Neuronal stem cell (in vitro differentiated cells): ENCODE results near the gene SPSB1. TPM values are rescaled to one million over a fixed set of nuclear protein-coding genes. Genes with fewer than 3 reads are reported as not detected.
A peak's percentile ranks its signal among the peaks of the same experiment; 100 is the strongest.

ENCODE experiments used
- DNase-seq: peaks from one replicate; pipeline ENCODE4 v3.0.0-alpha.2; 2013; ENCODE audit warnings: low spot score
- H2AFZ ChIP-seq: one replicate; pipeline ENCODE4 v1.6.1; 2013; ENCODE audit warnings: mild to moderate bottlenecking, low read length, inconsistent platforms
- H2AK5ac ChIP-seq: 2 replicates; pipeline ENCODE4 v1.6.1; 2013; ENCODE audit warnings: low read depth, mild to moderate bottlenecking, inconsistent platforms, low read length, moderate library complexity, mixed read lengths
- H2BK120ac ChIP-seq: 2 replicates; pipeline ENCODE4 v1.6.1; 2013; ENCODE audit warnings: low read depth, mild to moderate bottlenecking, inconsistent platforms, low read length, moderate library complexity, mixed read lengths
- H2BK12ac ChIP-seq: one replicate; pipeline ENCODE4 v1.6.1; 2013; ENCODE audit warnings: low read length, inconsistent platforms
- H2BK15ac ChIP-seq: 2 replicates; pipeline ENCODE4 v1.6.1; 2013; ENCODE audit warnings: mild to moderate bottlenecking, low read length, inconsistent platforms, mixed read lengths
- H2BK5ac ChIP-seq: one replicate; pipeline ENCODE4 v1.6.1; 2013; ENCODE audit warnings: inconsistent platforms, mild to moderate bottlenecking, low read length, moderate library complexity
- H3K14ac ChIP-seq: one replicate; pipeline ENCODE4 v1.6.1; 2013; ENCODE audit warnings: low read length, inconsistent platforms
- H3K18ac ChIP-seq: 2 replicates; pipeline ENCODE4 v1.6.1; 2013; ENCODE audit warnings: low read length, inconsistent platforms
- H3K23ac ChIP-seq: 2 replicates; pipeline ENCODE4 v1.6.1; 2013; ENCODE audit warnings: low read depth, mild to moderate bottlenecking, mixed read lengths, low read length, inconsistent platforms; ENCODE audit not compliant: poor library complexity
- H3K27ac ChIP-seq: replicated peaks from 3 replicates; pipeline ENCODE4 v1.5.1; 2013; ENCODE audit warnings: low read length, inconsistent platforms
- H3K27me3 ChIP-seq, 3 experiments: 2 replicates each; pipeline ENCODE4 v1.6.1; 2013; ENCODE audit warnings: low read length in 3 of 3, mild to moderate bottlenecking in 2 of 3, inconsistent platforms in 1 of 3, low read depth in 1 of 3, mixed read lengths in 1 of 3, moderate library complexity in 1 of 3; ENCODE audit not compliant: control insufficient read depth in 3 of 3, insufficient read depth in 3 of 3
- H3K36me3 ChIP-seq, 2 donors: replicated peaks in 1 of 2; 2 replicates each; pipeline ENCODE4 v1.6.1; 2013; ENCODE audit warnings: low read length in 2 of 2; ENCODE audit not compliant: control insufficient read depth in 2 of 2, insufficient read depth in 2 of 2
- H3K4ac ChIP-seq: 2 replicates; pipeline ENCODE4 v1.6.1; 2013; ENCODE audit warnings: inconsistent platforms, mild to moderate bottlenecking, low read length, moderate library complexity
- H3K4me1 ChIP-seq, 2 donors: 1 replicate in 1 of 2; 2 replicates in 1 of 2; pipeline ENCODE4 v1.6.1; 2013; ENCODE audit warnings: low read length in 2 of 2, low read depth in 1 of 2; ENCODE audit not compliant: control insufficient read depth in 2 of 2, insufficient read depth in 1 of 2
- H3K4me2 ChIP-seq: one replicate; pipeline ENCODE4 v1.6.1; 2013; ENCODE audit warnings: mild to moderate bottlenecking, low read length, inconsistent platforms; ENCODE audit not compliant: insufficient read depth, poor library complexity, severe bottlenecking
- H3K4me3 ChIP-seq, 2 donors: 2 replicates each; pipeline ENCODE4 v1.5.1; 2013; ENCODE audit warnings: low read length in 2 of 2, mild to moderate bottlenecking in 2 of 2, inconsistent platforms in 1 of 2, moderate library complexity in 1 of 2
- H3K79me1 ChIP-seq: one replicate; pipeline ENCODE4 v1.6.1; 2013; ENCODE audit warnings: low read depth, mild to moderate bottlenecking, inconsistent platforms, low read length, moderate library complexity
- H3K9ac ChIP-seq: one replicate; pipeline ENCODE4 v1.6.1; 2013; ENCODE audit warnings: mild to moderate bottlenecking, low read depth, low read length, inconsistent platforms; ENCODE audit not compliant: poor library complexity
- H3K9me3 ChIP-seq, 2 donors: replicated peaks in 1 of 2; 2 replicates each; pipeline versions ENCODE3 to v1.6.1; 2013; ENCODE audit warnings: low read length in 2 of 2, mild to moderate bottlenecking in 2 of 2, inconsistent platforms in 1 of 2, low read depth in 1 of 2, mixed read lengths in 1 of 2, moderate library complexity in 1 of 2; ENCODE audit not compliant: control insufficient read depth in 2 of 2, insufficient read depth in 1 of 2
- H4K8ac ChIP-seq: one replicate; pipeline ENCODE4 v1.6.1; 2013; ENCODE audit warnings: low read depth, mild to moderate bottlenecking, inconsistent platforms, low read length, moderate library complexity
- H4K91ac ChIP-seq: one replicate; pipeline ENCODE4 v1.6.1; 2013; ENCODE audit warnings: low read length, low read depth, mild to moderate bottlenecking, inconsistent platforms; ENCODE audit not compliant: poor library complexity
- WGBS, 2 donors: extraction: QIAGEN DNeasy Blood & Tissue Kit; methylation state at CpG; one replicate each; pipeline ENCODE4 v1.1.7; 2013; ENCODE audit warnings: missing lambda C conversion rate in 2 of 2, mixed read lengths in 1 of 2; ENCODE audit not compliant: insufficient read length in 2 of 2, insufficient replicate concordance in 1 of 2; ENCODE audit errors: extremely low coverage in 2 of 2; 5-methylcytosine and 5-hydroxymethylcytosine counted together
- polyA plus RNA-seq, 2 experiments: library from polyadenylated mRNA; stranded (reverse); fragments of 200-250 nt; gene quantifications; one replicate each; pipeline ENCODE4 v1.2.3, GENCODE V29; 2013

The SPSB1 gene
- 5.2 TPM for polyA plus RNA-seq (2013, experiment 1 of 2)
- polyA plus RNA-seq (2013, experiment 2 of 2) = 5.1 TPM

DNA sequence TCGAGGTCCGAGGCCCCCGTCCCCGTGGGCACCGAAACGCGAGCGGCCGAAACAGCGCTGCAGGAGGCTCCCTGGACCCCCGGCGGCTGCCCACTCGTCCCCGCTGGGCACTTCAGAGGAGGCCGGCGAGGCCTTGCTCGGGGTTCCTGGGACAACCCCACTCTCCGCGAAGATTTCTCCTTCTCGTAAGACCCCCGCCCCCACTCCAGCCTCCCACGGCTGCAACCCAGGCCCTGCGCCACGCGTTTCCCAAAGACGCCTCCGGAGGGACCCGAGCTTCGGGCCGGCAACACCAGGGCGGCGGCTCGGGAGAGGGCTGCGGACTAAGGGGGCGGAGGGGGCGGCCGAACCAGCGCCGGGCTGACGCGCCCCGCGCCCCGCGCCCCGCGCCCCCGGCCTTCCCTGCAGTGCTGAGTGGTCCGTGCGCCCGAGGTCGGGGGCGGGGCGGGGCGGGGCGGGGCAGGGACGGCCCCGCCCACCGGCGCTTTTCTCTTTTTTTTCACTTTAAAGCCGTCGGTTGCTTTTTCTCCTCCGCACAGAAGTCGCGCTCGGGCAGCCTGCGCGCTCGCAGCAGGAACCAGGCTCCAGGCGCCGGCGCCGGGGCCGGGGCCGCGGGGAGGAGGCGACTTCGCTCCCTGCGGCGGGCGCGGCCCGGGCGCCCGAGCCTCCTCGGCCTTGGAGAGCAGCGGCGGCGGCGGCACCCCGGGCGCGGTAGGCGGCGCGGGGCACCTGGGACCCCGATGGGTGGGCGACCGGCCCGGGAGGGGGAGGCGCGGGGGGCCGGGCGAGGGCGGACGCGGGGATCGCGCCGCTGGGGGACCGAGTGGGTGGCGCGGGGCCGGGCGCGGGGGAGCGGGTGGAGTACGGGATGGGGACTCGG is at the start of gene SPSB1:
TSS of gene SPSB1 (plus strand) at position 534 of the 880 bp plus-strand sequence. CDS start 62,998 bp downstream, outside the sequence.
- Histone ChIP-seq H3K36me3 (no peaks in the 10 kb centered on the region), H3K9me3 (peaks cover 4 to 13% of the 10 kb centered on the region in 2 donors), H2AFZ (peak within 1 kb of the TSS; percentile 62), H2BK12ac (no peak within 1 kb of the TSS), H3K4me1 (peaks cover 4 to 11% of the 10 kb centered on the region in 2 donors), H3K4me2 (peak within 1 kb of the TSS; percentile 90), H4K8ac (no peak within 1 kb of the TSS), H4K91ac (no peak within 1 kb of the TSS), H3K4ac (peak within 1 kb of the TSS; percentile 17), H3K23ac (peak within 1 kb of the TSS; percentile 80), H3K4me3 (peak within 1 kb of the TSS; percentile 21 to 82), H3K27ac (no peak within 1 kb of the TSS), H3K18ac (peak within 1 kb of the TSS; percentile 97), H2BK5ac (no peak within 1 kb of the TSS), H3K14ac (peak within 1 kb of the TSS; percentile 47), H2AK5ac (peak within 1 kb of the TSS; percentile 74), H3K79me1 (peaks cover 6% of the 10 kb centered on the region), H3K27me3 (peaks cover 0 to 54% (median 14%) of the 10 kb centered on the region in 3 experiments), H2BK120ac (no peak within 1 kb of the TSS), H2BK15ac (peak within 1 kb of the TSS; percentile 96), H3K9ac (peak within 1 kb of the TSS; percentile 89)
- peak; percentile 78 for DNase-seq
- no CpG with 5 or more reads among the region's 119 CpGs for WGBS, 2 donors

DNA sequence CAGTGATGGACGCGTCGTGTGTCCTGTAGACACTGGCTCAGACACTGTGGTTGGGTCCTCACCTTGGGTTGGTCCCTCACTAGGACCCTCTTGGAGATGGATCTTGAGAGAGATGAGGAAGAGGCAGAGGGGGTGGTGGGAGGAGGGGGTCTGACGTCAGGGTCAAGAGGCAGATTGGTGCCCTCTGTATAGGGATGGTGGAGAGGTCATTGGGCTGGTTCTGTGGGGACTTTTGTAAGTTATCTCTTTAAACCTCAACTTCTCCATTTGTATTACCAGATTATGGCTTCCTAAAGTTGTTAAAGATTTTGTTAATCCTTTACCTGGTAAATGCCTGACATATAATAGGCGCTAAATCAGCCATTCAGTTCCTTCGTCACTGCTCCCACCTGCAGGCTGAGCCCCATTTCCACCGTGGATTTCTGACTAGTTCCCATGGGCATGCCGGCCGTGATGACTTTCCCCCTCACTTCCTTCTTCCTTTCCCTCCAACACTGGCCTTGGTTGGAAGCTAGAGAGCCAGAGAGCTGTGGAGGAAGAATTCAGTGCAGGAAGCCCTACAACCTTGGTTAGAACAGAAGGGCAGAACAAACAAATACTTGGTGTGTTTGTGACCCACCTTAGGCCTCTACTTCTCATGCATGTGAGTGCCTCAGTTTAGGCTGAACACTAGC is 49.5 kb upstream of the SPSB1 start:
- H4K91ac ChIP-seq = no peak overlapping the region
- H3K27ac ChIP-seq = no peak overlapping the region
- H3K4me1 ChIP-seq = peaks cover 0 to 5% of the 10 kb centered on the region in 2 donors
- H3K18ac ChIP-seq = no peak overlapping the region
- no peak overlapping the region for H2AK5ac ChIP-seq
- H3K27me3 ChIP-seq = no peaks in the 10 kb centered on the region
- H3K79me1 ChIP-seq = no peaks in the 10 kb centered on the region
- H2BK120ac ChIP-seq = no peak overlapping the region
- no peak overlapping the region for H2BK5ac ChIP-seq
- H3K4me3 ChIP-seq = no peak overlapping the region
- H2AFZ ChIP-seq = no peak overlapping the region
- H2BK12ac ChIP-seq = no peak overlapping the region
- WGBS, 2 donors = no CpG with 5 or more reads among the region's 9 CpGs
- no peak overlapping the region for H2BK15ac ChIP-seq
- H3K14ac ChIP-seq = no peak overlapping the region
- peaks cover 0 to 34% of the 10 kb centered on the region in 2 donors for H3K36me3 ChIP-seq
- DNase-seq = no peak
- no peak overlapping the region for H3K4me2 ChIP-seq
- no peak overlapping the region for H3K23ac ChIP-seq
- no peak overlapping the region for H3K9ac ChIP-seq
- no peak overlapping the region for H3K4ac ChIP-seq
- no peak overlapping the region for H4K8ac ChIP-seq
- H3K9me3 ChIP-seq = peaks cover 0 to 2% of the 10 kb centered on the region in 2 donors

DNA sequence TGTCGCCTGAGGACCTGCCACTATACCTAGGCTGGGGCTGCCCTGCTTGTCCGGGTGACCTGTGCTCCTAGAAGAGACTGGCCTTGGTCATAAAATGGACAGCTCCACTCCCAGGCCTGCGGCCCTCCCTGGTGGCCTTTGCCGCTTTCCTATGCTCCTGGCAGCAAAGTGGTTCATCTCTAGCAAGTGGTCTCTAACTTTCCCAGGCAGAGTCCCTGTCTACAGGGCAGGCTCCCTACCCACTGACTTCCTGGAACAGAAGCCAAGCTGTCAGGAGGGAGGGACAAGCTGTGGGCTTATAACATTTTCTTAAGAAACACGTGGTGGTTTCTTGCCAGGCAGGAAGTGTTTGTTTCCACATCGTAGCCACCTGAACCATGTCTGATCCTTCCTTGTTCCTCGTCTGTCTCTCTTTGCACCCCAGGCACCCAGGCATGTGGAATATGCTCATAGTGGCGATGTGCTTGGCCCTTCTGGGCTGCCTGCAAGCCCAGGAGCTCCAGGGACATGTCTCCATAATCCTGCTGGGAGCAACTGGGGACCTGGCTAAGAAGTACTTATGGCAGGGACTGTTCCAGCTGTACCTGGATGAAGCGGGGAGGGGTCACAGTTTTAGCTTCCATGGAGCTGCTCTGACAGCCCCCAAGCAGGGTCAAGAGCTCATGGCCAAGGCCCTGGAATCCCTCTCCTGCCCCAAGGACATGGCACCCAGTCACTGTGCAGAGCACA is 48.0 kb upstream of the SPSB1 start:
- no peak overlapping the region for H2BK120ac ChIP-seq
- no peak overlapping the region for H3K4me2 ChIP-seq

More for the DNA sequence above, 48.0 kb upstream of the SPSB1 start:
- Histone ChIP-seq H3K23ac (no peak overlapping the region), H3K4me1 (peaks cover 2 to 8% of the 10 kb centered on the region in 2 donors), H3K9ac (no peak overlapping the region), H3K18ac (no peak overlapping the region), H2BK12ac (no peak overlapping the region), H3K79me1 (no peaks in the 10 kb centered on the region), H3K4me3 (no peak overlapping the region), H3K27me3 (no peaks in the 10 kb centered on the region), H2BK15ac (no peak overlapping the region), H2AK5ac (peak overlapping the region; percentile 36), H2BK5ac (no peak overlapping the region), H3K36me3 (peaks cover 0 to 32% of the 10 kb centered on the region in 2 donors), H4K8ac (no peak overlapping the region), H3K4ac (no peak overlapping the region), H3K14ac (no peak overlapping the region), H4K91ac (no peak overlapping the region), H3K9me3 (no peaks in the 10 kb centered on the region), H2AFZ (no peak overlapping the region), H3K27ac (no peak overlapping the region)
- DNase-seq = no peak
- no CpG with 5 or more reads among the region's 9 CpGs for WGBS, 2 donors
